ENCODE measurements around the gene RPEL1. TPM values are rescaled to one million over a fixed set of nuclear protein-coding genes. Genes with fewer than 3 reads are reported as not detected.

Gene RPEL1
- total RNA-seq, 1 experiment from 2014 or later, result not detected

DNA sequence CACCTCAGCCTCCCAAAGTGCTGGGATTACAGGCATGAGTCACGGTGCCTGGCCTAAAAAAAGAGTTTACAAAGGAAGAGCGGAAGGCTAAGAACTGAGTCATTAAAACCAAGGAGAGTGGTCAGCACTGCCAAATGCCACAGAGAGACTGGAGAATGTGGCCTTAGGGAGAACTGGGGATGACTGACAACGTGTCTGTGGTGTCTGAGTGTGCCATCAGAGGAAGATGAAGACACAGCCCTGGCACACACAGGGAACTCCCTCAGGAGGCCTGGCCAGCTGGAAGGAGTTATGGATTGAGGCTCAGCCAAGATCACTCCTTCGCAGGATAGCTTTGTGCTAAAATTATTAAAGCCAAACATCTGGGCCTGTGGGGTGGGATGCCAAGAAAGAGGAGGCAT lies 27.4 kb downstream of the RPEL1 start:
- H3K9ac ChIP-seq (ENCODE audit: low read length), result no peak overlapping the region
- no peaks in the 10 kb centered on the region for H4K20me1 ChIP-seq (ENCODE audit: low read length)
- peaks cover 8% of the 10 kb centered on the region for H3K4me1 ChIP-seq (ENCODE audit: insufficient read depth, low read length)
- no peaks in the 10 kb centered on the region for H3K9me3 ChIP-seq (ENCODE audit: low read length)
- DNase-seq, result peak; percentile 97
- H3K27ac ChIP-seq (ENCODE audit: low read length), result peak overlapping the region; percentile 66
- no peaks in the 10 kb centered on the region for H3F3A ChIP-seq (ENCODE audit: low read length, unreplicated experiment)
- H3K4me3 ChIP-seq (ENCODE audit: low read length), result no peak overlapping the region
- BruUV-seq (replicated peaks), result no TSS peak
- ChIA-PET CTCF (no interaction called here), POLR2A (ENCODE audit: unreplicated experiment) (interaction anchor here (0.7 kb wide), 1 partner anchor 81 kb away, joined by 3 read pairs; no protein-coding TSS in a partner anchor)
- H2AFZ ChIP-seq (ENCODE audit: low read length), result no peak overlapping the region
- intact Hi-C loops (cut with micrococcal nuclease), result no loop called here
- H3K36me3 ChIP-seq (ENCODE audit: low read depth, low read length), result no peaks in the 10 kb centered on the region
- TF ChIP-seq, protein P1, sequence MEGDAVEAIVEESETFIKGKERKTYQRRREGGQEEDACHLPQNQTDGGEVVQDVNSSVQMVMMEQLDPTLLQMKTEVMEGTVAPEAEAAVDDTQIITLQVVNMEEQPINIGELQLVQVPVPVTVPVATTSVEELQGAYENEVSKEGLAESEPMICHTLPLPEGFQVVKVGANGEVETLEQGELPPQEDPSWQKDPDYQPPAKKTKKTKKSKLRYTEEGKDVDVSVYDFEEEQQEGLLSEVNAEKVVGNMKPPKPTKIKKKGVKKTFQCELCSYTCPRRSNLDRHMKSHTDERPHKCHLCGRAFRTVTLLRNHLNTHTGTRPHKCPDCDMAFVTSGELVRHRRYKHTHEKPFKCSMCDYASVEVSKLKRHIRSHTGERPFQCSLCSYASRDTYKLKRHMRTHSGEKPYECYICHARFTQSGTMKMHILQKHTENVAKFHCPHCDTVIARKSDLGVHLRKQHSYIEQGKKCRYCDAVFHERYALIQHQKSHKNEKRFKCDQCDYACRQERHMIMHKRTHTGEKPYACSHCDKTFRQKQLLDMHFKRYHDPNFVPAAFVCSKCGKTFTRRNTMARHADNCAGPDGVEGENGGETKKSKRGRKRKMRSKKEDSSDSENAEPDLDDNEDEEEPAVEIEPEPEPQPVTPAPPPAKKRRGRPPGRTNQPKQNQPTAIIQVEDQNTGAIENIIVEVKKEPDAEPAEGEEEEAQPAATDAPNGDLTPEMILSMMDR (conservative IDR thresholded peaks at IDR 0.05; ENCODE audit: low read depth, low read length), result no peak
- TF ChIP-seq EZH2phosphoT487 (IDR thresholded peaks at IDR 0.05; ENCODE audit: borderline replicate concordance, low read length) (no peak), EZH2 (IDR thresholded peaks at IDR 0.05; ENCODE audit: low read length, unreplicated experiment) (no peak)
- H3K79me2 ChIP-seq (ENCODE audit: low read length), result no peaks in the 10 kb centered on the region
- ATAC-seq, result peak; percentile 100
- no peaks in the 10 kb centered on the region for H3K9me2 ChIP-seq (replicated peaks; ENCODE audit: low read length)
- no peaks in the 10 kb centered on the region for H3K27me3 ChIP-seq (ENCODE audit: low read length)
- H3K4me2 ChIP-seq (ENCODE audit: low read length), result peak overlapping the region; percentile 42

- peaks cover 12% of the 10 kb centered on the region for H3K4me1 ChIP-seq (ENCODE audit: insufficient read depth, low read length)
- no peak overlapping the region for H3K4me2 ChIP-seq (ENCODE audit: low read length)
- ATAC-seq, result no peak
- DNase-seq, result no peak
- H3K9me3 ChIP-seq (ENCODE audit: low read length), result no peaks in the 10 kb centered on the region
- H3K9me2 ChIP-seq (replicated peaks; ENCODE audit: low read length), result no peaks in the 10 kb centered on the region
- H2AFZ ChIP-seq (ENCODE audit: low read length), result no peak overlapping the region
- BruUV-seq (replicated peaks), result no TSS peak
- H3F3A ChIP-seq (ENCODE audit: low read length, unreplicated experiment), result no peaks in the 10 kb centered on the region
- ChIA-PET POLR2A (ENCODE audit: unreplicated experiment) (no interaction called here), CTCF (no interaction called here)
- H3K4me3 ChIP-seq (ENCODE audit: low read length), result no peak overlapping the region
- H3K27me3 ChIP-seq (ENCODE audit: low read length), result no peaks in the 10 kb centered on the region
- H3K9ac ChIP-seq (ENCODE audit: low read length), result no peak overlapping the region
- intact Hi-C loops (cut with micrococcal nuclease), result no loop called here
- no peak overlapping the region for H3K27ac ChIP-seq (ENCODE audit: low read length)
- no peaks in the 10 kb centered on the region for H4K20me1 ChIP-seq (ENCODE audit: low read length)
- no peaks in the 10 kb centered on the region for H3K79me2 ChIP-seq (ENCODE audit: low read length)
- no peaks in the 10 kb centered on the region for H3K36me3 ChIP-seq (ENCODE audit: low read depth, low read length)
- TF ChIP-seq EZH2 (IDR thresholded peaks at IDR 0.05; ENCODE audit: low read length, unreplicated experiment) (no peak), EZH2phosphoT487 (IDR thresholded peaks at IDR 0.05; ENCODE audit: borderline replicate concordance, low read length) (no peak)
- TF ChIP-seq, protein P1 (conservative IDR thresholded peaks at IDR 0.05; ENCODE audit: low read depth, low read length), result no peak
Measured at GRCh38 chr10:103276251-103276895, 30.7 kb downstream of the RPEL1 start.

DNA sequence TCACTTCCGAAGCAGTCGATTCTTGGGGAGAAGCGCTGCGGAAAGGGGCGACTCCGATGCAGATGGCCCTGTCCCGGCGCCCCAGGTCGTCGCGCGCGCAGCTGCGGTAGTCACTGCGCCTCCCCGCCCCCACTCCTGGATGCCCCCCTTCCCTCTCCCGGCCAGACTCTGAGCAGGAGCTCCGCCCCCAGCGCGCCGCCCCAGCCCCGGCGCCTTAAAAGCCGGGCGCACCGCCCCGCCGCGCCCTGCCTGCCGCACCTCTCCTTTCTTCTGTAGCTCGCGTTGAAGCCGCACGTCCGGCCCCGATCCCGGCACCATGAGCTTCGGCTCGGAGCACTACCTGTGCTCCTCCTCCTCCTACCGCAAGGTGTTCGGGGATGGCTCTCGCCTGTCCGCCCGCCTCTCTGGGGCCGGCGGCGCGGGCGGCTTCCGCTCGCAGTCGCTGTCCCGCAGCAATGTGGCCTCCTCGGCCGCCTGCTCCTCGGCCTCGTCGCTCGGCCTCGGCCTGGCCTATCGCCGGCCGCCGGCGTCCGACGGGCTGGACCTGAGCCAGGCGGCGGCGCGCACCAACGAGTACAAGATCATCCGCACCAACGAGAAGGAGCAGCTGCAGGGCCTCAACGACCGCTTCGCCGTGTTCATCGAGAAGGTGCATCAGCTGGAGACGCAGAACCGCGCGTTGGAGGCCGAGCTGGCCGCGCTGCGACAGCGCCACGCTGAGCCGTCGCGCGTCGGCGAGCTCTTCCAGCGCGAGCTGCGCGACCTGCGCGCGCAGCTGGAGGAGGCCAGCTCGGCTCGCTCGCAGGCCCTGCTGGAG lies 31.4 kb downstream of the RPEL1 start, which contains the start of gene INA:
TSS of gene INA (plus strand) at position 243 of the 817 bp plus-strand sequence. CDS start at position 317, 74 bp downstream.
- intact Hi-C loops (cut with micrococcal nuclease), result no loop called here
- CTCF ChIA-PET, result no interaction called here
- POLR2A ChIA-PET (ENCODE audit: unreplicated experiment), result no interaction called here

More for the DNA sequence above, 31.4 kb downstream of the RPEL1 start, which contains the start of gene INA:
- no peaks in the 10 kb centered on the region for H3F3A ChIP-seq (ENCODE audit: low read length, unreplicated experiment)
- no peaks in the 10 kb centered on the region for H3K79me2 ChIP-seq (ENCODE audit: low read length)
- peaks cover 12% of the 10 kb centered on the region for H3K4me1 ChIP-seq (ENCODE audit: insufficient read depth, low read length)
- no peaks in the 10 kb centered on the region for H3K36me3 ChIP-seq (ENCODE audit: low read depth, low read length)
- no peaks in the 10 kb centered on the region for H4K20me1 ChIP-seq (ENCODE audit: low read length)
- H3K9me3 ChIP-seq (ENCODE audit: low read length), result no peaks in the 10 kb centered on the region
- DNase-seq (no peak), ATAC-seq (no peak)
- no peak within 1 kb of the TSS for H3K9ac ChIP-seq (ENCODE audit: low read length)
- H3K9me2 ChIP-seq (replicated peaks; ENCODE audit: low read length), result no peaks in the 10 kb centered on the region
- TF ChIP-seq EZH2phosphoT487 (IDR thresholded peaks at IDR 0.05; ENCODE audit: borderline replicate concordance, low read length) (no peak), EZH2 (IDR thresholded peaks at IDR 0.05; ENCODE audit: low read length, unreplicated experiment) (no peak)
- TF ChIP-seq, protein P1 (conservative IDR thresholded peaks at IDR 0.05; ENCODE audit: low read depth, low read length), result no peak
- no peak within 1 kb of the TSS for H2AFZ ChIP-seq (ENCODE audit: low read length)
- no peak within 1 kb of the TSS for H3K27ac ChIP-seq (ENCODE audit: low read length)
- BruUV-seq (replicated peaks), result no TSS peak
- H3K4me2 ChIP-seq (ENCODE audit: low read length), result no peak within 1 kb of the TSS
- no peaks in the 10 kb centered on the region for H3K27me3 ChIP-seq (ENCODE audit: low read length)
- no peak within 1 kb of the TSS for H3K4me3 ChIP-seq (ENCODE audit: low read length)
